IPS-11a (cell line): ENCODE results near the gene TBCA.

Source experiments
- H3K4me3 ChIP-seq: one replicate; pipeline ENCODE4 v1.5.1; 2013; ENCODE audit warnings: low read depth, low read length, control low read depth

The TBCA gene

GRCh38 chr5:77644371-77645157 lies 131.6 kb downstream of the TBCA start:
- H3K4me3 ChIP-seq: no peak overlapping the region

- no peak overlapping the region for H3K4me3 ChIP-seq
Measured at GRCh38 chr5:77643654-77644370, 132.3 kb downstream of the TBCA start.

DNA sequence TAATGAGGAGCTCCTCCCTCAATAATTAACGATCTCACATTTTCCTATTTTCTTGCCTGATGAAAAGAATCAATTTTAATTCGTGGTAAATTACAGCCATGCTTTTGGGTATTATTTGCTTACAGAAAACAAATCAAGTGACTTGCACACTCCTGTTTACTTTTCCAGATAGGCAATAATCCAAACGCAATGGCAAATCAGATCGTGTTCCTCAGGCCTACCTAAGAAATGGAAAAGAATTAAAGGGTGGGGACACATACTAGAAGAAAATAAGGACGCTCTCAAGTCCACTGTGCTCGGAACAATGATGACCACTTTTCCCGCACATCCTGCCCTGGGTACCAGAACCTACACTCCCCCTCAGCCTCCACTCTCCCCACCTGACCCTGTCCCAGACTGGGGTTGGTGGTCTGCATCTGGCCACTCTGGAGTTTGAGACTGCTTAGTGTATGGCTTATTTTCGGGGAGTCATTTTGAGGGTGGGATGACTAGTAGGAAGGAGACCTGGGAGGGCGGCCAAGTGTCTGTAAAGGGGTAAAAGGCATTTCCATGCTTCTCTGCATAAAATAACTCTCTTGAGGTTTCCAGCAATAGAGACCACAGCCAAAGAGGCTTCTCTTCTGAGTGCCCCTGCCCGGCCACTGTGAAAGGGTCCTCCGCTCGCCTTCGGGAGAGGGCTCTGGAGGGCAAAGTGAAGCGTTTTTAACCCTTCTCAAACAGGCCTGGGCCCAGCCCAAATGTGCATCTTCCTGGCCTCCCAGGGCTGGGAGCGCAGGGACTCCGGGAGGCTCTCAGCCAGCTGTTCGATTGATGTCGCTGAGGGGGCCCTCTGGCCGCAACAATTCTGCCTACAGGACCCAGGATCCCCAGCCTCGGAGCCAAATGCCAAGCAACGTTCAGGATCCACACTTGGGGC lies 133.1 kb downstream of the TBCA start:
- H3K4me3 ChIP-seq: no peak overlapping the region

DNA sequence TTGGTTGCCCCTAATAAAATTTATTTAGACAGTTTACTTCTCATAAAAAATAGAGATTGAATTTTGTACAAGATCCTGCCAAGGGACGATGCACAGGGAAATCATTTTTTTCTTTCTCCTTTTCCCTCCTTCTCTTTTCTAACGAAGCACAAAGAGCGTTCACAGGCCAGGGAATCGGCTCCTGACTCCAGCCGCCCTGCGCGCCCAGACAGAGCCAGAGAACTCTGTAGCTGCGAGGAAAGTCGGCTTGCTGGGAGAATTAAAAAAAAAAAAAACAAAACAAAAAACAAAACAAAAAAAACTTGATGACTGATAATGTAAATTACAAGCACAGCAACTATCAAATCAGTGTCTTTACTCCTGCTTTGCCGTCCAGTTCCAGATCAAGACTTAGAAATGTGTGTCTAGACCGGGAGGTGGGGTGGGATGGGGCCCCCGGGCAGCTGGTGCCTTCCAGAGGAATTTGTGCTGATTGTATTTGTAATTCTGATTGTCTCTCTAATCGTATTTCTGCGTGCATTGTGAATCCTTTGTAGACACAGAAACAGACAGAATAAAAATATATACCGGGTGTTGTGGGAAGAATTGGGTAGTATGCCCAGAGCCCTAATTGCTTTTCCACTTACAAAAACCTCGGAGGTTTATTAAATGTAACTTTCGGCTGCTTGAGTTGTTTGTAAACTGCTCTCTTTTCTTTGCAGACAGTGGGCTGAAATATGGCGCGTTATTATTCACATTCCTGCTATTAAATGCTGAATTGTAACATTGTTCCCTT lies 134.0 kb downstream of the TBCA start:
- H3K4me3 ChIP-seq: no peak overlapping the region

DNA sequence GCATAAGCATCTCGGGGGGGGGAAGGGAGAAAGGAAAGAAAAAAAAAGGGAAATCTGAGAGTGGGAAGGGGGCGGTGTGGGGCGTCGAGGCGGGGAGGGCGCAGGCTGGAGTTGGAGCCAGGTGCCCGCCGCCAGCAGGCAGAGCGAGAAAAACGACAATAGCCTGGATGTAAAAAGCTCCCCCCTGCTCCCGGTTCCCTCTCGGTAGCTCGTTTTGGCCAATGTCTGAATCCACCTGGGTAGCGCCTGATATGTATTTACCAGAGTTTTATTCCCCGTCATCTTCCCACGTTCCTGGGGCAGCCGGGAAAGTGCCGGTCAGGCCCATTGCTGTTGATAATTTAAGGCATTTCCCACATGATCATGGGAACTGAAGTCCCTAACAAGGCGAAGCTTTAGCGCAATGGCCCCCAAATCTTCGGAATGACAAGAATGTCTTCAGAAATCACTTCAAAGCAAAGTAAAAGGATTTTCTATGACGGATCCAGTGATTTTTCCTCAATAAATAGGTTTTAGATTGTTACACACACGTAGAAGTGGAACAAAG lies 134.7 kb downstream of the TBCA start:
- no peak overlapping the region for H3K4me3 ChIP-seq
